Rectal smooth muscle tissue (tissue), 1 donor: ENCODE results near the gene ACO1.
"Not testable (repeated sequence)": the region's sequence is repeated elsewhere in the genome, so short reads cannot be mapped to it uniquely, and the experiment has no call there.

ENCODE experiments used
- H3K27ac ChIP-seq: one replicate; pipeline ENCODE4 v1.7.0; 2013; ENCODE audit warnings: low read depth, low read length, inconsistent platforms
- H3K27me3 ChIP-seq: one replicate; pipeline ENCODE4 v1.7.0; 2013; ENCODE audit warnings: low read length; ENCODE audit not compliant: control insufficient read depth, insufficient read depth
- H3K36me3 ChIP-seq: one replicate; pipeline ENCODE4 v1.7.0; 2013; ENCODE audit warnings: low read length; ENCODE audit not compliant: control insufficient read depth, insufficient read depth
- H3K4me1 ChIP-seq: one replicate; pipeline ENCODE4 v1.7.0; 2013; ENCODE audit warnings: low read length; ENCODE audit not compliant: control insufficient read depth, insufficient read depth
- H3K4me3 ChIP-seq: one replicate; pipeline ENCODE4 v1.7.0; 2013; ENCODE audit warnings: low read length
- H3K9ac ChIP-seq: one replicate; pipeline ENCODE4 v1.7.0; 2013; ENCODE audit warnings: low read length

ACO1 gene

GRCh38 chr9:32384364-32385151, at the start of gene ACO1:
Gene ACO1 (plus strand): TSS chr9:32384643. CDS start chr9:32405507, 20,864 bp downstream.
- no peaks in the 10 kb centered on the region for H3K36me3 ChIP-seq
- H3K4me3 ChIP-seq: peak within 1 kb of the TSS; percentile 81
- peak within 1 kb of the TSS; percentile 88 for H3K9ac ChIP-seq
- no peaks in the 10 kb centered on the region for H3K27me3 ChIP-seq
- no peaks in the 10 kb centered on the region for H3K4me1 ChIP-seq
- peak within 1 kb of the TSS; percentile 78 for H3K27ac ChIP-seq

DNA sequence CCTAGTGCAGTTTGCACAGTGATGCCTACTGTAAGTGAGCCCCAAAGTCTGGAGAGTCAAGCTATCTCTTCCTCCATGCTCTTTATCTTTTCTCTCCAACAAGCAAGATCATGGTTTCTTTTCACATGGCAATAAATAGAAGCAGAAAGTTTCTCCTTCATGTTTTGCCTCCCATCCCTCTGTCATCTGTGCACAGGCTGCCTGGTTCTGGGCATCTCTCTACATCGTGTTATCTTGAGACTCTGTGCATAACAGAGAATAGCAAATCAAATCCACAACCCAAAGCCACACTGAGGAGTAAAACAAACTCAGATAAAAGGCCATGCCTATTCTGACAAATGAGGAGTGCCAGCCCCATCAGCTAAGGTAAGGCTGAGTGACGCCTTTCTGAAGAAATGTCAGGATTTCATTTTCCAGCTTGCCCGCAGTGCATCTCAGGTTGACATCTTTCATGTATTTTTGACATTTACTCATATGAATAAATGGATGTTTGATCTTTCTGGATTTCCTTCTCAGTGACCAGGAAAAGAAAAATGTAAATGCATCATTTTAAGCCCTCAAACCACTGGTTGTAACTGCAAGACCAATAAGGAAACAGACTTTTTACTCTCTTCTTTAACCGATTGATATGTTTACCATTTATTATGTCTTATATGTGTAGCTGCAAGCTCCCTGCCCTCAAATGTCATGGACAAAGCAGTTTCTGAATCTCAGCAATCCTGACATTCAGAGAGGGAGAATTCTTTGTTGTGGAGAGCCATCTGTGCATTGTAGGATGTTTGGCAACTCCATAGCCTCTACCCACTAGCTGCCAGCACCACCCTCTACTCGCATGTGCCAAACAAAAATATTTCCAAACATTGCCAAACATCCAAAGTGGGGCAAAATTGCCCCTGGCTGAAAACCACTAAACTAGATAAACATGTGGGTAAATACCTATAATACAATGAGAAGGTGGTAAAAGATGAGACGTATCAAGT, 49.2 kb upstream of the ACO1 start:
- Histone ChIP-seq H3K27me3 (no peaks in the 10 kb centered on the region), H3K36me3 (no peaks in the 10 kb centered on the region)

DNA sequence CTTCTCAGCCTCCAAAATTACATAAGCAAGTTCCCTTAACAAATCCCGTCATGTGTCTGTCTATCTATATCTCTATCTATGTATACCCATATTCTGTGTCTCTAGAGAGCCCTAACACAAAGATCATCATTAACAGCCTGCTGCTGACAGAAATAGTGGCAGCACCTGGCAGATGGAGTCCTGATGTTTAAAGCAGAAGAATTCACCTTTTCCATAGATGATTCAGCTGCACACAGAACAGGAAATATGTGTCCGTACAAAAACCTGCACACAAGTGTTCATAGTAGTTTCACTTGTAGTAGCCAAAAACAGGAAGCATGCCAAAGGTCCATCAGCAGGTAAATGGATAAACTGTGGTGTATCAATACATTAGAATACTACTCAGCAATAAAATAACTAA, 45.0 kb upstream of the ACO1 start:
- H3K27ac ChIP-seq: no peak overlapping the region
- H3K4me3 ChIP-seq: no peak overlapping the region
- no peaks in the 10 kb centered on the region for H3K27me3 ChIP-seq
- H3K36me3 ChIP-seq: no peaks in the 10 kb centered on the region
- no peaks in the 10 kb centered on the region for H3K4me1 ChIP-seq
- H3K9ac ChIP-seq: no peak overlapping the region

More for the DNA sequence above, 49.2 kb upstream of the ACO1 start:
- H3K9ac ChIP-seq: no peak overlapping the region
- H3K4me3 ChIP-seq: no peak overlapping the region
- no peaks in the 10 kb centered on the region for H3K4me1 ChIP-seq
- H3K27ac ChIP-seq: no peak overlapping the region

DNA sequence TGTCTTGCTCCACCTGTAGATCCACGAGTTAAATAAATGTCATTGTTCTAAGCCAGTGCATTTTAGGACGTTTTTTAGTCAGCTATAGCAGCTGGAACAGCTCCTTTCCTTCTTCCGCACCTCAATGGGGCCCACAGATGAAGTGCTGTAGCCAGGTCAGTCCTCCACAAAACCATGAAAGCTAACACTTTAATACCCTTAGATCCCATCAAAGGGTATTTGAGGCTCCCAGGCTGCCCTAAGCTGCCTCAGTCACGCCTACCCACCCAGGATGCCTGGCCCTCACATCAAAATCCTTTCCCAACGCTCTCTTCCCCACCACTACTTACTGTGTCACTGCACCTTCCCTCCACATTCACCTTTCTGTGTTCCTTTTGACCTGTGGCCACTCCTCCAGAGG, 44.1 kb upstream of the ACO1 start:
- Histone ChIP-seq H3K9ac (no peak overlapping the region), H3K4me3 (no peak overlapping the region), H3K4me1 (no peaks in the 10 kb centered on the region), H3K36me3 (no peaks in the 10 kb centered on the region), H3K27me3 (no peaks in the 10 kb centered on the region), H3K27ac (no peak overlapping the region)

- no peak overlapping the region for H3K9ac ChIP-seq
- H3K27ac ChIP-seq: no peak overlapping the region
- H3K36me3 ChIP-seq: no peaks in the 10 kb centered on the region
- no peak overlapping the region for H3K4me3 ChIP-seq
- H3K27me3 ChIP-seq: no peaks in the 10 kb centered on the region
- no peaks in the 10 kb centered on the region for H3K4me1 ChIP-seq
Observed at GRCh38 chr9:32344551-32345182, 39.8 kb upstream of the ACO1 start.

DNA sequence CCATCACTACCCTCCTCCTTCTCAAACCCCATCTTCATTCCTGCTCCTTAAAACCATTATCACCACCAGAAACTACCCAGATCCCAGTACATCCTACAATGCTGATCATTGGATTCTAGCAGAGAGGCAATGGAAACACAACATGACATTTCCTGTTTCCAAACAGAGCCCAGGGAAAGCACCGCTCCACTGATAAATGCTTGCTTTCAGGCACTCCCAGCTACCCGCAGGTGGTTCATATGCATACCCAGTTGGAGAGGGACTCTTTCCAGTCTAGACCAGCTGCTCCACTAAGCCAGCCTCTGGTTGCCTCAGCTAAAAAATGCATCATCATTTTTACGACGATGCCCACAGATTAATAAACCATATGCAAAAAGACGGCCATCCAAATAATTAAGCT, 39.2 kb upstream of the ACO1 start:
- H3K27ac ChIP-seq: no peak overlapping the region
- no peaks in the 10 kb centered on the region for H3K4me1 ChIP-seq
- H3K9ac ChIP-seq: no peak overlapping the region
- no peak overlapping the region for H3K4me3 ChIP-seq
- H3K27me3 ChIP-seq: no peaks in the 10 kb centered on the region
- H3K36me3 ChIP-seq: no peaks in the 10 kb centered on the region

- Histone ChIP-seq H3K27me3 (no peaks in the 10 kb centered on the region), H3K4me1 (peaks cover 2% of the 10 kb centered on the region), H3K9ac (no peak overlapping the region), H3K36me3 (no peaks in the 10 kb centered on the region), H3K4me3 (no peak overlapping the region), H3K27ac (no peak overlapping the region)
Observed at GRCh38 chr9:32347571-32347970, 36.9 kb upstream of the ACO1 start.

- no peaks in the 10 kb centered on the region for H3K36me3 ChIP-seq
Observed at GRCh38 chr9:32348106-32348695, 36.2 kb upstream of the ACO1 start.

GRCh38 chr9:32349013-32349412, 35.4 kb upstream of the ACO1 start:
- H3K4me1 ChIP-seq: peaks cover 2% of the 10 kb centered on the region
- no peak overlapping the region for H3K9ac ChIP-seq
- H3K36me3 ChIP-seq: no peaks in the 10 kb centered on the region
- no peaks in the 10 kb centered on the region for H3K27me3 ChIP-seq
- no peak overlapping the region for H3K27ac ChIP-seq
- no peak overlapping the region for H3K4me3 ChIP-seq

More at GRCh38 chr9:32348106-32348695, 36.2 kb upstream of the ACO1 start:
- Histone ChIP-seq H3K27ac (no peak overlapping the region), H3K9ac (no peak overlapping the region), H3K4me3 (no peak overlapping the region), H3K4me1 (peaks cover 2% of the 10 kb centered on the region), H3K27me3 (no peaks in the 10 kb centered on the region)

- H3K36me3 ChIP-seq: no peaks in the 10 kb centered on the region
- no peaks in the 10 kb centered on the region for H3K27me3 ChIP-seq
- H3K9ac ChIP-seq: no peak overlapping the region
- H3K4me3 ChIP-seq: no peak overlapping the region
- H3K4me1 ChIP-seq: peaks cover 2% of the 10 kb centered on the region
- H3K27ac ChIP-seq: no peak overlapping the region
Observed at GRCh38 chr9:32350682-32351081, 33.8 kb upstream of the ACO1 start.

DNA sequence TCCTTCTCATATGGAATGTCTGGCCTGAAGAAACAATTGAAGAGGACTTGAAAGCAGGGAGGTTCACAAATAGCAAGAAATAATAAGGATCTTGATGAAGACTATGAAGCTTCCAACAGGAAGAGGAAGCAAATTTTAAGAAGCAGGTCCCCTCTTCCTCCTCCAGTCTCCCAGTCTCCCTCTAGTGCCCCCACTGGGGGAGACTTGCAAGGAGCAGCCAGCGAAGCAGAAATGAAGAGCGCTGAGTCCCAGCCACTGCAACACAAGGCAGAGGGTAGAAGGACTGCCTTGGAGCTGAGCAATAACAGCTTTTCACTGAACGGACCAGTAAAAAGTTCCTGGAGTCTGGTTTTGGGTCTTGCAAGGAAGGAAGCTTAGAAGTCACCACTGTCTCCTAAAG, 32.6 kb upstream of the ACO1 start:
- H3K36me3 ChIP-seq: no peaks in the 10 kb centered on the region
- H3K4me3 ChIP-seq: no peak overlapping the region
- no peaks in the 10 kb centered on the region for H3K27me3 ChIP-seq
- H3K4me1 ChIP-seq: peaks cover 2% of the 10 kb centered on the region
- no peak overlapping the region for H3K9ac ChIP-seq
- H3K27ac ChIP-seq: no peak overlapping the region

DNA sequence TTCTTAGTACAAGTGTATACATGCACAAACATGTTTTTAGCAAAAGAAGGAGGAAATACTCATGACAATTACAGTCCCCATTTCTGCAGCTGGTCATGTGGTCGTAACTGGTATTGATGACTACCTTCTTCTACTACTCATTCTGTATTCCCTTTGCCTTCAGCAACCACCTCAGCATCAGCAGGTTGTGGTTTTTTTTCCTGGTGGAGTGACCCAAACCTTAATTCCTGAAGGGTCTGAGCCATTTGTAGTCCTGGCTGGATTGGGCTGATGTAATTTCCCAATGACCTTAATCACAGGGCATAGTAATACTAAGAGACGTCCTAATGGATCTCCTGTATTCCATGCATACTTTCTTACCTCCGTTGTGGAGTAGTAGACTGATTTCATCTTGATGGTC, 31.0 kb upstream of the ACO1 start:
- not testable (repeated sequence) for H3K36me3 ChIP-seq, H3K27me3 ChIP-seq, H3K27ac ChIP-seq, H3K4me1 ChIP-seq, H3K4me3 ChIP-seq, H3K9ac ChIP-seq
